Stimulated activated CD8-positive, alpha-beta memory T cell treated with anti-CD3 and anti-CD28 coated beads, Interleukin-15, amount 100 ng/mL, for 24 hours (primary cell): ENCODE results near the gene MLEC.
"Not testable (repeated sequence)": the region's sequence is repeated elsewhere in the genome, so short reads cannot be mapped to it uniquely, and the experiment has no call there.

Experiments used
- DNase-seq: peaks from one replicate; pipeline ENCODE4 v3.0.0-alpha.2; 2020; ENCODE audit warnings: low read depth

MLEC gene

DNA sequence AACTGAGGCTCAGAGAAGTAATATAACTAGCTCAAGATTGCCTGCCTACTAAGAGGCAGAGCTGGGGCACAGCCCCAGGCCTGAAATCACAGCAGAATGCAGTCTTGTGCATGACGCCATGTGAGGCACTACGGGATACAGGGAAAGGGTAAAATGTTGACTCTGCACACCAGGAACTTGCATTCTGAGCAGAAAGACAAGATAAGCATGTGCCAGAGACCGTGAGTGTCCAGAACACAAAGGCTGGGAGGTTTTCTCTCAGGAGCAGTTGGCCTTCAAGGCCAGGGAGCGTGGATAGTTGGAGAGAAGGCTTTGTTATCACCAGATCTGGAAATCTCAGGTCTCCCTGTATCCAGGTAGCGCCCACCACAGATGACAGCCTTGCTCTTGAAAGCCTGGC is 23.2 kb upstream of the MLEC start:
- no peak for DNase-seq

DNA sequence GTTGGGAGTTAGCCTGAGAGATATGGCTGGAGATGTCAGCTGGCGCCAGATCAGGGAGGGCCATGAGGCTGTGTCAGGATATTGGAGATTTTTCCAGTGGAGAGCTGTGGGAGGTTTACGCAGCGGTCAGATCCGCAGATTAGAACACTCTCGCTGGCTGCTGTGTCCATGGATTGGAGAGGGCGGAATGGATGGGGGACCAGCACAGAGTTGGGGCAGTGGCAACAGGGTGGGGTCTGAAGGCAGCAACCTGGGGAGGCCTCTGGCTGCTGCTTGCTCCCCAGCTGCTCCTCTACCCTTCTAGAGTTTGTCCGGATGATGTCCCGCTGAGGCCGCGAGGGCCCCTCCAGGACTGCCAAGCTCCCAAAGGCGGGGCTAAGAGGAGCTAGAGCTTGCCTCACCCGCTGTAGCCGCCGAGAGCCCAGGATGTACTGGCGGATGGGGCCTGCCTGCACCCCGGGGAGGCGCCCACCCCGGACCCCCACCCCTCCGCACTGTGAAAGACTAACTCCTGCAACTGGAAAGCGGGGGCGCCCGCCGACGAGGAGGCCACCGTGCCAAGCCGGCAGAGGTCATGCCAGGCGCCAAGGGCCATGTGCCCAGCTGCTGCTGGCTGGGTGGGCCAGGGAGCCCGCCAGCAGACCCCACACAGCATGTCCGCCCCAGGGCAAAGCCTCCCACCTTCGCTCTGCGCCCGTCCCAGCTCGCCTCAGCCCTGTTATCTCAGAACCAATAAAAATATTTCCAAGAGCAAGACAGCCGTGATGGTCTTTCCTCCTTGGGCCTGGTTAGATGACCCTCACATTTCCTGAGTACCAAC is 20.2 kb upstream of the MLEC start:
- no peak for DNase-seq

- DNase-seq: no peak
These were observed 18.7 kb upstream of the MLEC start for GRCh38 chr12:120668091-120668867.

DNA sequence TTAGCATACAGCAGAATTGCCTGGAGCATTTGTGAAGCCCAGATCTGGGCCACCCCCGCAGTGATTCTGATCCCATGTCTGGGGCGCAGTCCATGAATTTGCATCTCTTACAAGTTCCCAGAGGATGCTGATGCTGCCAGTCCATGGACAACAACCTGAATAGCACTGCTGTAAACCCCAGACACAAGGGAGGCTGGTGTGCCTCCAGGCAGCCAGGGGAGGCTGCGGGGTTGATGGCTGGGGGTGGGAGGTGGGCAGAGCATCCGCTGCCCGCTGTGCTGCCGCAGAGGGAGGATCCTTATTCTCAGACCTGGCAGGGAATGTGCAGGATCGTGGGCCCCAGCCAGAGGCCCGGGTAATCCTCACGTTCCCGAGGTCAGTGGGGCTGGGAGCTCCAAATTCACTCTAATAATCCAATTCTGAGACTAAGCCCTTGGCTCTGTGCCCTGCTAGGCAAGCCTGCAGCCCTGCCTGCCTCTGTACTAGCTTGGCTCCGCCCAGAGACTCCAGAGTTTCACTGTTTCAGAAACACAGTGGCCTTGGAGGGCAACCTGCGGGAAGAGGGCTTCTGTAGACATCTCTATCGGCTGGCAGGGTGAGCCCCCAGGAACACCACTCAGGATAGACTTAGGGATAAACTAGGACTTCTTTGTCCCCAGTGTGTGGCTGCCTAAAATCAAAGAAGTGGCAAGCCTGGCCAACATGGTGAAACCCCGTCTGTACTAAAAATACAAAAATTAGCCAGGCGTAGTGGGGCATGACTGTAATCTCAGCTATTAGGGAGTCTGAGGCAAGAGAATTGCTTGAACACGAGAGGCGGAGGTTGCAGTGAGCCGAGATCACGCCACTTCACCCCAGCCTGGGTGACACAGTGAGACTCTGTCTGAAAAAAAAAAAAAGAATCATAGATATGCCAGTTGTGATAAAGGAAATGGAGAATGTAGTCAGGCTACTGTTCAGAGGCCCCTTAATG is 17.8 kb upstream of the MLEC start:
- DNase-seq: no peak

DNA sequence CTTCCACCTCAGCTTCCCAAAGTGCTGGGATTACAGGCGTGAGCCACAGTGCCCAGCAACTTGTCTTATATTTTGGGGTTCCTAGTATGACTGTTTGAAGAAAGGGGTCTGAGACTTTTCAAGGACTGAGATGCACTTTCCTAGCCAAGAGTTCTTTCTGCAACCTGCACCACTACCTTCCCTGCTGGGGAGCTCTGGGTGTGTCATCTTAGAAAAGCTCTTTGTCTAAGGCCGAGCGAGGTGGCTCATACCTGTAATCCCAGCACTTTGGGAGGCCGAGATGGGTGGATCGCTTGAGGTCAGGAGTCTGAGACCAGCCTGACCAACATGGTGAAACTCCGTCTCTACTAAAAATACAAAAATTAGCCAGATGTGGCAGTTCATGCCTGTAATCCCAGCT is 16.7 kb upstream of the MLEC start:
- DNase-seq: not testable (repeated sequence)

DNA sequence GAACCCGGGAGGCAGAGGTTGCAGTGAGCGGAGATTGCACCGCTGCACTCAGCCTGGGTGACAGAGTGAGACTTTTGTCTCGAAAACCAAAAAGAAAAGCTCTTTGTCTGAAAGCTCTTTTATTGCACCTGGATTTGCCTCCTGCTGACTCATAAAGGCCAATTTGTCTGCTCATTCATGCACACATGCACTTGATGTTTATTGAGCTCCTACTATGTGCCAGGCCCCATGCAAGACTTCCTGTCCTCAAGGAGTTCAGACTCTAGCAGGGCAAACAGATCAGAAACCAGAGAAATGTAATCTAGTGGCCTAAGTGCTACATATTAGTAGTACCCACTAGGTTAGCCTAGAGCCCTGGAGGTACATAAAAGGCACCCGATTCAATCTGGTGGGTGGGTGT is 16.3 kb upstream of the MLEC start:
- no peak for DNase-seq

- DNase-seq: no peak
These were observed 12.8 kb upstream of the MLEC start for GRCh38 chr12:120674097-120674636.

DNA sequence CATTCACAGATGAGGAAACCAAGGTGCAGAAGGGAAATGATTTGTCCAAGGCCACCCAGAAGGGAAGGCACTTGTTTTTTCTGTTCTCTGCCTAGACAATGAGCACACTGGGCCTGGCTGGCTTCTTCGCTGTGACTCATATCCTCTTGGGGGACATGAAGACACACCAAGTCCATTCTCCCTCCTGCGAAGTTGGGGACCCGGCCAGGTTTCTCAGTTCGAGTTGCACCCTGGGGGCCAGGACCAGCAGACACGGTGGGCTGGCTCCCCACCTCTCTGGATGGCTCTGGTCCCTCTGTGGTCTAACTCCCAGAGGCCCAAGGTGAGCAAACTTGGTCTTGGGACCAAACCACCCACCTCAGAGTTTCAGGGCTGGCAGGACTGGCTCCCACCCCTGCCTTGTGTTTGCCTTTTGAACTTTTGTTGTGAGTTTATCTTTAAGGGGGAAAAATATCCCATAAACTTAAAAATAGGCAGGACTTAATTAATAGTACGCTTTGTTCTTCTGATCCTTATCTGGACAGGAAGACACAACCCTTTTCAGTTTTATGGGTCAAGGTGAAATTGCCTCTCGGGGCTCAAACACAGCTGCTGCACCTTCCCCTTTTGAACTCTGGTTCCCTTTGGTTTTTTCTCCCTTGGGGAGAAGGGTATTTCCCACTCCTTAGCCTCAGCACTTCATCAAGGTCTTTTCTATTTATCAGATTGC is 9.0 kb upstream of the MLEC start:
- no peak for DNase-seq

GRCh38 chr12:120678572-120678971 is 8.4 kb upstream of the MLEC start:
- DNase-seq: no peak

GRCh38 chr12:120680165-120680738 is 6.7 kb upstream of the MLEC start:
- DNase-seq: no peak

DNA sequence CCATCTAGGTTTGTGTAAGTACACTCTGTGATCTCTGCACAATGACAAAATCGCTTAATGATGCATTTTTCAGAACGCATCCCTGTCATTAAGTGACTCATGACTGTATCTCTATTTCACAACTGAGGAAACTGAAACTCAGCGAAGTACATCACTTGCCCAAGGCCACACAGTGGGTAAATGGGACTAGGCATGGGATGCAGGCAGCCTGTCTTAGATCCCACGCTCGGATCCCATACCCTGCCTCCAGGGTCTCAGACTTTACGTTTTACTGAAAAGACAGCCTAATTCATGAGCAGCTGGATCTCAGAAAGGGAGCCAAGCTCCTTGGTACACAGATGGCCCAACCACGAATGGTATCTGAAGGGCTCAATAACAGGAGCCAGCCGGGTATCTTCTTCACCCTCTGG is 2.4 kb upstream of the MLEC start:
- no peak for DNase-seq

GRCh38 chr12:120685522-120685921 is 1.4 kb upstream of the MLEC start:
- no peak for DNase-seq

- DNase-seq: peak; percentile 89
These were observed 729 bp upstream of the MLEC start for GRCh38 chr12:120686151-120686689.

- DNase-seq: no peak
These were observed 785 bp downstream of the MLEC start for GRCh38 chr12:120687578-120688289.

GRCh38 chr12:120688527-120689071 is 1.6 kb downstream of the MLEC start:
- no peak for DNase-seq

- DNase-seq: no peak
These were observed 2.6 kb downstream of the MLEC start for GRCh38 chr12:120689397-120690082.

- no peak for DNase-seq
These were observed 3.1 kb downstream of the MLEC start for GRCh38 chr12:120690083-120690450.

GRCh38 chr12:120690978-120691377 is 4.0 kb downstream of the MLEC start:
- no peak for DNase-seq

DNA sequence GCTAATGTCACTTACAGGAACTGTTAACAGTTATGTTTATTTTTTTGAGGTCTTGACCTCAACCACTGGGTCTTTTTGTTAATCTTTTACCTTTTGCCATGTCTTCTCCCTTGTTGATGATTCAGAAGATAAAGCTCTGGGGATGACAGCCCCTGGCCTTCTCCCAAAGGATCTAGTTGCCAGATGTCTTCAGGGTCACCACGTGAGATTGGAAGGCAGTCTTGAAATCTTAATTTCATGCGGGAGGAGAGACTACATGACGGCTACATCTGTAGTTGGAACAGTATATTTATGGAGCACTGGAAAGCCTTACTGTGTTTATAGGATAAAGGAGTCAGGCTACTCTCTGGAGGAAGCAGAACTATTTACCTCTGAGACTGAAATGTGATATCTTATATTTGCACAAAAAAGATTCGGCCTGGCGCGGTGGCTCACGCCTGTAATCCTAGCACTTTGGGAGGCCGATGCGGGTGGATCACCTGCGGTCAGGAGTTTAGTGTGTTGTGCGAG is 5.6 kb downstream of the MLEC start:
- no peak for DNase-seq
